B cell (primary cell): Measurements from ENCODE around the gene ZNF148.

Experiments
- EZH2 ChIP-seq: IDR thresholded peaks from 2 replicates; pipeline ENCODE4 v1.6.1; 2012; ENCODE audit warnings: borderline replicate concordance, low read depth, mild to moderate bottlenecking, moderate library complexity, low read length; ENCODE audit not compliant: insufficient read depth, poor library complexity, severe bottlenecking
- TF ChIP-seq, protein P1 (sequence below): fragments of 200-600 bp; IDR thresholded peaks from one replicate; pipeline ENCODE4 v1.8.0; 2022; ENCODE audit warnings: antibody characterized with exemption, mild to moderate bottlenecking

DNA sequence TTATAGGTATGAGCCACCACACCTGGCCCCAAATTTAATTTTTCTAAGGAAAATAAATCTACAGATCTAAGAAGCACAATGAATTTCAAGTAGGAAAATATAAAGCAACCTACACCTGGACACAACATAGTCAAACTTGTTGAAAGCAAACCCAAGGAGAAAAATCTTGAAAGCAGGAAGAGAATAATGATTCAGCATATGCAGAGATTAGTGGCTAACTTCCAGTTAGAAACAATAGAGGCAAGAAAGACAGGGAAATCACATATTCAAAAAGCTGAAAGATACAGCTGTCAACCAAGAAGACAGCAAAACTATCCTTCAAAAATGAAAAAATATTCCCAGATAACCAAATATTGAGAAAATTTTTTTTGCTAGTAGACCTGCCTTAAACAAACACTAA is 49.4 kb downstream of the ZNF148 start:
- TF ChIP-seq, protein P1, sequence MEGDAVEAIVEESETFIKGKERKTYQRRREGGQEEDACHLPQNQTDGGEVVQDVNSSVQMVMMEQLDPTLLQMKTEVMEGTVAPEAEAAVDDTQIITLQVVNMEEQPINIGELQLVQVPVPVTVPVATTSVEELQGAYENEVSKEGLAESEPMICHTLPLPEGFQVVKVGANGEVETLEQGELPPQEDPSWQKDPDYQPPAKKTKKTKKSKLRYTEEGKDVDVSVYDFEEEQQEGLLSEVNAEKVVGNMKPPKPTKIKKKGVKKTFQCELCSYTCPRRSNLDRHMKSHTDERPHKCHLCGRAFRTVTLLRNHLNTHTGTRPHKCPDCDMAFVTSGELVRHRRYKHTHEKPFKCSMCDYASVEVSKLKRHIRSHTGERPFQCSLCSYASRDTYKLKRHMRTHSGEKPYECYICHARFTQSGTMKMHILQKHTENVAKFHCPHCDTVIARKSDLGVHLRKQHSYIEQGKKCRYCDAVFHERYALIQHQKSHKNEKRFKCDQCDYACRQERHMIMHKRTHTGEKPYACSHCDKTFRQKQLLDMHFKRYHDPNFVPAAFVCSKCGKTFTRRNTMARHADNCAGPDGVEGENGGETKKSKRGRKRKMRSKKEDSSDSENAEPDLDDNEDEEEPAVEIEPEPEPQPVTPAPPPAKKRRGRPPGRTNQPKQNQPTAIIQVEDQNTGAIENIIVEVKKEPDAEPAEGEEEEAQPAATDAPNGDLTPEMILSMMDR: no peak
- no peak for TF ChIP-seq EZH2
